A549 treated with AZD2906 at 1 μM for 4 hours (cell line): ENCODE measurements around the gene KCNJ9. TPM values are rescaled to one million over a fixed set of nuclear protein-coding genes. Genes with fewer than 3 reads are reported as not detected.

Experiments used
- total RNA-seq: library from RNA; stranded (reverse); fragments of 200-300 nt; extraction: Qiagen RNA extraction; gene quantifications from 5 replicates; pipeline ENCODE4 v1.2.3, GENCODE V29; 2022

The KCNJ9 gene
- total RNA-seq: not detected in 5 replicates

GRCh38 chr1:160081261-160081936 is at the start of gene KCNJ9:
TSS of gene KCNJ9 (plus strand) at chr1:160081538. CDS start at chr1:160084031, 2,493 bp downstream.

DNA sequence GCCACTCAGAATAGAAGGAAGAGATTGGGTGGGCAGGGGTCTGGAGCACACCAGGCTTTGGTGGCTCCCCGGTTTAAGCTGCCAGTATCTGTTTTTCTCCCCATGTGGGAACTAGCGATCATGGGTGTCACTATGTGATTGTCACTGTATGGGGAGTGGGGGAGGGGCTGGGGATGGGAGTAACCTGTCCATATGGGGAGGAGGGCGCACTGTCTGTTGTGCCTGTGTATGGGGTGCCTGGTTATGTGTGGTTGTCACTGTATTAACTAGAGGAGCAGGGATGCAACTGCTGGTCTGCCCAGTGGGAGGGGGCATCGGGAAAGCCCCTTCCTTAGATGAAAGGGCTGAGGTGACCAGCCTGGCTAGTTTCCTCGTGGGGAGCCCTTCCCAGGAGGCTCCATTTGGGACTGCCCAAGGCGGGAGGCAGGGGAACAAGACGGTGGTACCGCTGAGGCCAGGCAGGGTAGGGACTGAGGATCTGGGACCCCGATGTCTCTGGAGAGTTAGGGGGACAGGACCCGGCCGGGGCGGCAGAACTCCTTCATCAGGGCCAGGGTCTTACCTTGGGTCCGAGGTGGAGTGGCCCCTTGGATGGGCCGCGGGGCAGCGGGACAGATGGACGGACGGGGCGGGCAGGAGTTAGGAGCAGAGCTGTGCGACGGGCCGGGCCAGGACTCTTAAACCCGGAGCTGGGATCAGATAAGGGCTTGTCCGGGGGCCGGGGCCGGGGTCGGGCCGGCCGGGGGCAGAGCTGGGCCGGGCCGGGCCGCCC is 11.7 kb upstream of the KCNJ9 start, which contains the start of gene KCNJ10:
Gene KCNJ10, minus strand, starts transcription at position 701 of the 772 bp plus-strand sequence. CDS start 27,628 bp downstream, outside the sequence.

DNA sequence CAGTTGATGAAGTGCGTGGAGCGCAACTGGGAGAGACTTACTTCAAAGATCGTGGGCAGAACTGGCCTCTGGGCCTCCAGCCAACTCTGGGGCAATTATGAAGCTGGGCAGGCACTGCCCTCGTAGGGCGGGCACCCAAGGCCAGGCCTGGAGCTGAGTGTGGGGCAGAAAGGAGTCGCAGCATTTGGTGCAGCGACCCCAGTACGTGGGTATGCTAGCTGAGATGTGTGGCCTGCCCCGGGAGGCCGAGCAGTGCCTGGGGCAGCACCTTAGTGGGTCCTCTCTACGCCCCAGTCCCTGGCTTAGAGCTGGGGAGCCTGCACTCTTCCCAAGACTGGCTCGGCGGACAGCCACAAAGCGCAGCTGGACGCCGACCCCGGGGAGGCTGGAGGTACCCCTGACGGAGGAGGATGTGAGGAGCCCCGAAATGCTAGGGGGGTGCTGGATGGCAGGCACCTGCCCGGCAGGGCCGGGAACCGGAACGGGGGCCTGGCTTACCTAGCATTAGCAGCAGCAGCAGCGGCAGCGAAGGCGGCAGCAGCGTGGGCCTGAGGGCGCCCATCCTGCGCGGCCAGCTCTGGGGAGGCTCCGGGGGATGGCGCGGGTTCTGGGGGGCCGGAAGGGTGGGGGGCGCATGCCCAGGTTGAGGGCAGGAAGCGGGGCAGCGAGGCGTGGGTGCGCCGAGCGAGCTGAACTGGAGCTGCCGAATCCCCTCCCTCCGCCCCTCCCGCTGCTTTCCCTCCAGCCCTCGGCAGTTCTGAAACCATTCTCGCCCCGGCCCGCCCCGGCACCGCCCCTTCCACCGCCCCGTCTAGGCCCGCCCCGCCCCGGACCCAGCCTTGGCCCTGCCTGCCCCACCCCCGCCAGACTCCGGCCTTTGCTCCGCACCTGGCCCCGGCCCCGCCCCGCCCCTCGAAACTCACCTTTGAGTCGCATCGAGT is 16.8 kb downstream of the KCNJ9 start, which contains the start of gene IGSF8:
Gene IGSF8, minus strand, starts transcription at position 709 of the 941 bp plus-strand sequence. Its CDS starts 147 bp downstream, at position 562.

DNA sequence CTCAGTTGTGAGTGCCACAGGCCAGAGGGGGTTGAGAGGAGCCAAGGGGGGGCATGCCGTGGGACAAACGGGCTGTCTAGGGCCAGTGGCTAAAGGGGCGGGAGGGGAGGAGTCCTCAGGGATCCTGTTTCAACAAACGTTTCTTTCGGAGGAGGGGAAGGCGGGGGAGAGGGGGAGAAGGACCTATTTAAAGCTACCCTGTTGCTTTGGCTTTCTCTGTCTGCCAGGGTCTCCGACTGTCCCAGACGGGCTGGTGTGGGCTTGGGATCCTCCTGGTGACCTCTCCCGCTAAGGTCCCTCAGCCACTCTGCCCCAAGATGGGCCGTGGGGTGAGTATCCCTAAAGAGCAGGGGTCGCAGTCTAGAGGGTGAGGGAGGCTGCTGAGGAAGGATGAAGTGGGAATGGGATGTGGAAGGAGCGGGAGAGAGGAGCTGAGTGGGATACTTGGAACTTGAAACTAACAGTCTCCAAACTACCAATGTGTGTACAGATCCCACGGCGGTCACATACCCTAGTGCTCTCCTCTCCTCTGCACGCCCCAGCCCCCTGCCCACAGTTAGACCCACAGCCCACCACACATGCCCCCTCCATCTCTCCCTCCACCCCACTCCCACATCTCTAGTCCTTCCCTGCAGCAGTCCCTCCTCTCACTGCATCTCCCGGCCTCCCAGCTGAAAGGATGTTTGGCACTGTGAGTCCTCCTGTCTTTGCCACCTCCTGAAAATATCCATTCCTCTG is 34.4 kb downstream of the KCNJ9 start, which contains the start of gene ATP1A2:
Gene ATP1A2, plus strand, starts transcription at position 215 of the 738 bp plus-strand sequence. Its CDS starts 103 bp downstream, at position 318.

Other genes starting within 250 kb of the KCNJ9 start
- gene VSIG8, start 218.9 kb upstream of the KCNJ9 start, total RNA-seq: 0.03 to 0.11 TPM in 2 of 5 replicates, not detected in the others
- 0.49 to 0.67 TPM (median 0.55 TPM) in 5 replicates for gene CFAP45, start 181.4 kb upstream of the KCNJ9 start, total RNA-seq
- 1,017 to 1,045 TPM (median 1,025 TPM) in 5 replicates for gene TAGLN2, start 156.0 kb upstream of the KCNJ9 start, total RNA-seq
- gene IGSF9, start 135.9 kb upstream of the KCNJ9 start, total RNA-seq: 0.12 to 0.22 TPM (median 0.15 TPM) in 5 replicates
- gene SLAMF9, start 127.3 kb upstream of the KCNJ9 start, total RNA-seq: 0.25 to 0.64 TPM (median 0.41 TPM) in 5 replicates
- 3.8 to 5.1 TPM (median 4.3 TPM) in 5 replicates for gene PIGM, start 49.5 kb upstream of the KCNJ9 start, total RNA-seq
- not detected in 5 replicates for gene KCNJ10, start 11.4 kb upstream of the KCNJ9 start, total RNA-seq
- gene IGSF8, start 17.1 kb downstream of the KCNJ9 start, total RNA-seq: 6.8 to 10.2 TPM (median 9.4 TPM) in 5 replicates
- gene ATP1A2, start 34.2 kb downstream of the KCNJ9 start, total RNA-seq: 0.08 to 0.19 TPM (median 0.15 TPM) in 5 replicates
- 0.07 TPM in 1 of 5 replicates, not detected in the others for gene ATP1A4, start 70.1 kb downstream of the KCNJ9 start, total RNA-seq
- 0.03 to 0.10 TPM in 2 of 5 replicates, not detected in the others for gene CASQ1, start 109.0 kb downstream of the KCNJ9 start, total RNA-seq
- 176 to 201 TPM (median 182 TPM) in 5 replicates for gene PEA15, start 123.8 kb downstream of the KCNJ9 start, total RNA-seq
- gene DCAF8, start 181.0 kb downstream of the KCNJ9 start, total RNA-seq: 42.0 to 49.2 TPM (median 46.5 TPM) in 5 replicates
- 19.2 to 25.9 TPM (median 23.1 TPM) in 5 replicates for gene PEX19, start 203.6 kb downstream of the KCNJ9 start, total RNA-seq